GM12874 (cell line): Measurements from ENCODE around the gene UNC45B.

ENCODE experiments used
- CTCF ChIP-seq: IDR thresholded peaks from 2 replicates; pipeline ENCODE4 v1.5.1; 2011; ENCODE audit warnings: low read depth, mild to moderate bottlenecking, control low read depth, low read length, moderate library complexity; ENCODE audit not compliant: insufficient read depth

UNC45B gene

GRCh38 chr17:35170968-35171771 is 23.6 kb downstream of the UNC45B start:
- no peak for TF ChIP-seq CTCF

- no peak for TF ChIP-seq CTCF
Observed at GRCh38 chr17:35171834-35172233, 24.2 kb downstream of the UNC45B start.

DNA sequence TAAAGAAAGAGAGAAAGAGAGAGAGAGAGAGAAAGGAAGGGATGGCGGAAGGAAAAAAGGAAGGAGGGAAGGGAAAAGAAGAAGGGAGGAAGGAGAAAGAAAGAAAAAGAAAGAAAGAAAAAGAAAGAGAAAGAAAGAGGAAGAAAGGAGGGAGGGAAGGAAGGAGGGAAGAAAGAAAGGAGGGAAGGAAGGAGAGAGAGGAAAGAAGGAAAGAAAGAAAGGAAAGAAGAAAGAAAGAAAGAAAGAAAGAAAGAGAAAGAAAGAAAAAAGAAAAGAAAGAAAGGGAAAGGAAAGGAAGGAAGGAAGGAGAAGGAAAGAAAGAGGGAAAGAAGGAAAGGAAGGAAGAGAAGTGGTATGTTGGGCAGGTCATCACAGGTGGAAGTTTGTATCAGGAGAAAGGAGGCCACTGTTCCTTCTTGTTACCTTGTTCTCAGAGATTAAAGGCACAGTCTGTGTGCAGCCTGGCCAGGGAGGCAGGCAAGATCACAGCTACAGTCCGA is 27.3 kb downstream of the UNC45B start:
- no peak for TF ChIP-seq CTCF

DNA sequence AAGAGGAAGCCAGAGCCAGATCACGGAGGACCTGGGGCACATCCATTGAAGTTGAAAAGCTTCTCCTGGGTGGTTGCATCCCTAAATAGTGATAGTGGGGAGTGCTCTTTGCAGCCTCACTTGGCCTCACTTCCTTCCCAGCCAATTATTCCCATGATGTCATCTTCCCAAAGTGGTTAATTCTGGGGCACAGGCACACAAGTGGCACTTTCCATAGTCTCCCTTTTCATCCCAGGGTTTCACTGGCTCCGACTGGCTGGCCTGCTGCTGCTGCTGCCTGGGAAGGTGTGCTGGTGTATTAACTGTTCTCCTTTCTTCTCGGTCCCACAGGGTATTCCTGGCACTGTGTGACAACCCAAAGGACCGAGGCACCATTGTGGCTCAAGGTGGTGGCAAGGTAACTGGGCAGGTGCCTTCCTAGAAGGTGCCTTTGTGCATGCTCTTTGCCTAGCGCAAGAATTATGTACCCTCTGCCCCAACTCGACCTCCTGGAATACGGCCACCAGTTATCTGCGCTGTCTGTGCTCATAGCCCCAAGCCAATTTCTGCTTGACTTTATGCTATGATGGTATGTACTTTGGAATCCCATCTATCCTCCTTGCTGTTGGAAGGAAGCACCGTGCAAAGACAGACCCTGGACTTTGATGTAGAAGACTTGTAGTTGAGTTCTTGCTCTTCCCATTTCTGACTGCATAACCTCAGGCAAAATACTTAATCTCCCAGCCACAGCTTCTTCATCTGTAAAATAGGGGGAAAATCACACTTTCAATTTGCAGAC is 28.2 kb downstream of the UNC45B start:
- no peak for TF ChIP-seq CTCF

GRCh38 chr17:35176897-35177296 is 29.3 kb downstream of the UNC45B start:
- no peak for TF ChIP-seq CTCF

GRCh38 chr17:35183332-35183731 is 35.7 kb downstream of the UNC45B start:
- no peak for TF ChIP-seq CTCF

DNA sequence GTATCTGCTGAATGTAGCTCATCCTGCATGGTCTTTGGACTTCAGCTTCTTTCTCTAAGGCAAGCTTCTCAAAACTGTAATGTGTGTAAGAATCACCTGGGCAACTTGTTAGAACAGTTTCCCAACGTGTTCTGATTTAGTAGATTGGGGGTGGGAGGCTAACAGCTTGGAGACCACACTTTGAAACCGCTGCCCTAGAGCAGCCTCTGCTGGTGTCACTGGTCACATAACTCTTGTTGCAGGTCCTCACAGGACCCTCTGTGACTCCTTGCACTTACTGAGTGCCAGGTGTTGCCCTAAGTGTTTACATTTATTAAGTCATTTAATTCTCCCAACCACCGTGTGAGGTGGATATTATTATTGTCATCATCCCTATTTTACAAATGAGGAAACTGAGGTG is 36.7 kb downstream of the UNC45B start:
- TF ChIP-seq CTCF: no peak
